CD4-positive, alpha-beta T cell treated with Interleukin-10 for 1 hour (primary cell): ENCODE results near the gene PHGDH.
"Not testable (repeated sequence)": the region's sequence is repeated elsewhere in the genome, so short reads cannot be mapped to it uniquely, and the experiment has no call there.

Source experiments
- DNase-seq: peaks from one replicate; pipeline ENCODE4 v3.0.0-alpha.2; 2020

The PHGDH gene

GRCh38 chr1:119768778-119769177 is 57.0 kb downstream of the PHGDH start, which contains the start of gene HMGCS2:
HMGCS2 (minus strand) TSS chr1:119768905; CDS start chr1:119768844, 61 bp downstream.
- DNase-seq = no peak

GRCh38 chr1:119771016-119771415 is 59.3 kb downstream of the PHGDH start:
- DNase-seq = no peak

- DNase-seq = no peak
Observed at GRCh38 chr1:119771770-119772169, 60.0 kb downstream of the PHGDH start.

- no peak for DNase-seq
Observed at GRCh38 chr1:119772298-119772697, 60.6 kb downstream of the PHGDH start.

GRCh38 chr1:119773711-119774241 is 62.0 kb downstream of the PHGDH start:
- DNase-seq = no peak

- no peak for DNase-seq
Observed at GRCh38 chr1:119774746-119775490, 63.2 kb downstream of the PHGDH start.

GRCh38 chr1:119778359-119778758 is 66.6 kb downstream of the PHGDH start:
- no peak for DNase-seq

GRCh38 chr1:119778886-119779560 is 67.3 kb downstream of the PHGDH start:
- DNase-seq = no peak

GRCh38 chr1:119779869-119780356 is 68.2 kb downstream of the PHGDH start:
- no peak for DNase-seq

GRCh38 chr1:119781434-119782210 is 69.9 kb downstream of the PHGDH start:
- no peak for DNase-seq

GRCh38 chr1:119782631-119783325 is 71.0 kb downstream of the PHGDH start:
- DNase-seq = no peak

GRCh38 chr1:119783354-119784185 is 71.8 kb downstream of the PHGDH start:
- DNase-seq = no peak

- DNase-seq = no peak
Observed at GRCh38 chr1:119784191-119784781, 72.6 kb downstream of the PHGDH start.

- not testable (repeated sequence) for DNase-seq
Observed at GRCh38 chr1:119786046-119786445, 74.3 kb downstream of the PHGDH start.

- not testable (repeated sequence) for DNase-seq
Observed at GRCh38 chr1:119786473-119787050, 74.8 kb downstream of the PHGDH start.

- no peak for DNase-seq
Observed at GRCh38 chr1:119787776-119788175, 76.0 kb downstream of the PHGDH start.

- DNase-seq = no peak
Observed at GRCh38 chr1:119790451-119791198, 78.9 kb downstream of the PHGDH start.

GRCh38 chr1:119791377-119791776 is 79.6 kb downstream of the PHGDH start:
- no peak for DNase-seq
